Testis (tissue), 3 donors: Measurements from ENCODE around the gene ZKSCAN5. TPM values are rescaled to one million over a fixed set of nuclear protein-coding genes. Genes with fewer than 3 reads are reported as not detected.

ENCODE experiments used
- DNase-seq: peaks from one replicate; pipeline ENCODE4 v3.0.0-alpha.2; 2019
- H3K27ac ChIP-seq, 2 donors: fragments of 200-600 bp; sonication (generic); one replicate each; pipeline ENCODE4 v1.5.1; 2019
- H3K27me3 ChIP-seq: fragments of 200-600 bp; sonication (generic); one replicate; pipeline ENCODE4 v1.5.1; 2019
- H3K36me3 ChIP-seq: fragments of 200-600 bp; sonication (generic); one replicate; pipeline ENCODE4 v1.5.1; 2017; ENCODE audit warnings: low read depth; ENCODE audit errors: missing control alignments
- H3K4me1 ChIP-seq: fragments of 200-600 bp; sonication (generic); one replicate; pipeline ENCODE4 v1.5.1; 2019
- H3K4me3 ChIP-seq, 2 donors: fragments of 200-600 bp; sonication (generic); one replicate each; pipeline ENCODE4 v1.5.1; 2017 to 2019
- H3K9me3 ChIP-seq: fragments of 200-600 bp; sonication (generic); one replicate; pipeline ENCODE4 v1.5.1; 2017
- POLR2A ChIP-seq: fragments of 450-650 bp; IDR thresholded peaks from one replicate; pipeline ENCODE4 v1.6.1; 2017; ENCODE audit warnings: antibody characterized with exemption, mild to moderate bottlenecking, moderate library complexity
- WGBS, 2 donors: methylation state at CpG; one replicate each; pipeline ENCODE4 v1.1.5; 2018; 5-methylcytosine and 5-hydroxymethylcytosine counted together
- intact Hi-C: fragments of 100-400 bp; cut with DNase I; formaldehyde crosslinking; loops from one replicate; pipeline ENCODE4 v1.15.1; 2023; ENCODE audit warnings: low total_unique reads
- polyA plus RNA-seq: library from polyadenylated mRNA; stranded (reverse); fragments of 350-450 nt; fragmentation: Illumina TruSeq; extraction: RNeasy Lipid Tissue Mini Kit (QIAGEN cat#74804); gene quantifications from one replicate; pipeline ENCODE4 v1.2.3, GENCODE V29; 2014; ENCODE audit warnings: low read depth, low replicate concordance; ENCODE audit not compliant: insufficient read depth
- total RNA-seq, 2 donors: library from RNA; depleted of rRNA; stranded (reverse); fragments of >200 nt; gene quantifications; one replicate each; pipeline ENCODE4 v1.2.3, GENCODE V29; 2016
- TF ChIP-seq, protein P1 (sequence below), 3 experiments: fragments of 450-650 bp in 2 of 3; fragments of 200-600 bp in 1 of 3; sonication (generic) in 1 of 3; IDR thresholded peaks; one replicate each; pipeline ENCODE4 v1.5.1; 2016 to 2019; ENCODE audit warnings: antibody characterized with exemption in 3 of 3, mild to moderate bottlenecking in 2 of 3, moderate library complexity in 1 of 3

ZKSCAN5 gene
- total and polyA plus RNA-seq, 3 donors from 2014 or later: 19.9 to 24.9 (median 24.7) TPM

- intact Hi-C loops: no loop called here
- Histone ChIP-seq H3K27me3 (no peaks in the 10 kb centered on the region), H3K27ac (no peak overlapping the region), H3K4me3 (no peak overlapping the region), H3K36me3 (no peaks in the 10 kb centered on the region), H3K9me3 (no peaks in the 10 kb centered on the region), H3K4me1 (no peaks in the 10 kb centered on the region)
- 93 to 94% methylated on average over 2 of the region's 2 CpGs for WGBS, 2 donors
- DNase-seq: no peak
- TF ChIP-seq POLR2A: no peak
- TF ChIP-seq, protein P1, sequence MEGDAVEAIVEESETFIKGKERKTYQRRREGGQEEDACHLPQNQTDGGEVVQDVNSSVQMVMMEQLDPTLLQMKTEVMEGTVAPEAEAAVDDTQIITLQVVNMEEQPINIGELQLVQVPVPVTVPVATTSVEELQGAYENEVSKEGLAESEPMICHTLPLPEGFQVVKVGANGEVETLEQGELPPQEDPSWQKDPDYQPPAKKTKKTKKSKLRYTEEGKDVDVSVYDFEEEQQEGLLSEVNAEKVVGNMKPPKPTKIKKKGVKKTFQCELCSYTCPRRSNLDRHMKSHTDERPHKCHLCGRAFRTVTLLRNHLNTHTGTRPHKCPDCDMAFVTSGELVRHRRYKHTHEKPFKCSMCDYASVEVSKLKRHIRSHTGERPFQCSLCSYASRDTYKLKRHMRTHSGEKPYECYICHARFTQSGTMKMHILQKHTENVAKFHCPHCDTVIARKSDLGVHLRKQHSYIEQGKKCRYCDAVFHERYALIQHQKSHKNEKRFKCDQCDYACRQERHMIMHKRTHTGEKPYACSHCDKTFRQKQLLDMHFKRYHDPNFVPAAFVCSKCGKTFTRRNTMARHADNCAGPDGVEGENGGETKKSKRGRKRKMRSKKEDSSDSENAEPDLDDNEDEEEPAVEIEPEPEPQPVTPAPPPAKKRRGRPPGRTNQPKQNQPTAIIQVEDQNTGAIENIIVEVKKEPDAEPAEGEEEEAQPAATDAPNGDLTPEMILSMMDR (IDR thresholded peaks at IDR 0.05): no peak
Observed at GRCh38 chr7:99535667-99536066, 31.2 kb downstream of the ZKSCAN5 start.

DNA sequence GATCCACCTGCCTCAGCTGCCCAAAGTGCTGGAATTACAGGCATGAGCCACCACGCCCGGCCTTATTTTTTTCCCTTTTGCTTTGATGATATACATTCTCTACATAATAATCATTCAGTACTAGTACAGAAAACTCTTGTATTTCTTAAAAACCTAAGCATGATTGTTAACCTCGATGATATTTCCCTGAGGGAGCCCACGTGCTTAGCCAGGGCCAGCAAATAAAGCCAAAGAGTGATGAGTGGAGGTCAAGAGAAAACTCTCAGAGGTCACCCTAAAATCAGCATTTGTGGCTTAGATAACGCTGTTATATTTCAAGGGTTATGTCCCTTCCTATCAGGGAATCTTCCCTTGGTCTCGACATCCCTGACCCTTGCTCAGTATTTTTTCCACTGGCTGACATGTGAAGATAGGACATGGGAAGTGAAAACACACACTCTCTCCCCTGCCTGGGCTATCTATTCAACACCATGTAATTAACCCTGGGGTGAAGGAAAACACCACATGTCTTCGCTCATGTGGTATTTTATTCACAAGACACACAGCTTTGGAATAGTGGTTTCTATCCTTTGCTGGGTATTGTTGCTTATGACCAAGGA lies 34.9 kb downstream of the ZKSCAN5 start:
- Histone ChIP-seq H3K27ac (no peak overlapping the region), H3K4me1 (no peaks in the 10 kb centered on the region), H3K27me3 (no peaks in the 10 kb centered on the region), H3K4me3 (no peak overlapping the region), H3K36me3 (no peaks in the 10 kb centered on the region), H3K9me3 (no peaks in the 10 kb centered on the region)
- intact Hi-C loops: no loop called here
- TF ChIP-seq, protein P1 (IDR thresholded peaks at IDR 0.05): no peak
- TF ChIP-seq POLR2A: no peak
- no peak for DNase-seq
- 52 to 59% methylated on average over 7 of the region's 7 CpGs for WGBS, 2 donors

- no peaks in the 10 kb centered on the region for H3K36me3 ChIP-seq
- TF ChIP-seq POLR2A: no peak
- TF ChIP-seq, protein P1 (IDR thresholded peaks at IDR 0.05): no peak
- no peaks in the 10 kb centered on the region for H3K4me1 ChIP-seq
Observed at GRCh38 chr7:99540542-99540941, 36.1 kb downstream of the ZKSCAN5 start.

DNA sequence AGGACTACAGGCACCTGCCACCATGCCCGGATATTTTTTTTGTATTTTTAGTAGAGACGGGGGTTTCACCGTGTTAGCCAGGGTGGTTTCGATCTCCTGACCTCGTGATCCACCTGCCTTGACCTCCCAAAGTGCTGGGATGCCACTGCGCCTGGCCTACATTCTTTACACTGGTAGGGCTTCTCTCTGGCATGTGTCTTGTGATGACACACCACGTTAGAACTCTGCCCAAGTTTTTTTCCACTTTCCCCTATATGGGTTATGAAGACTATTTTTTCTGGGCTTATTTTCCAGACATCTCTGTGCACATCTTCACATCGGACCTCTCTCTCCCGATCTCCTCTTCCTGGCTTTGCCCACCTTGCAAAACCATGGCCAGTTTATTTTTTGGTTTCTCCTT lies 36.8 kb downstream of the ZKSCAN5 start:
- Histone ChIP-seq H3K9me3 (no peaks in the 10 kb centered on the region), H3K27ac (no peak overlapping the region), H3K27me3 (no peaks in the 10 kb centered on the region), H3K36me3 (no peaks in the 10 kb centered on the region), H3K4me1 (no peaks in the 10 kb centered on the region), H3K4me3 (no peak overlapping the region)
- intact Hi-C loops: no loop called here
- DNase-seq: no peak
- TF ChIP-seq, protein P1 (IDR thresholded peaks at IDR 0.05): no peak
- TF ChIP-seq POLR2A: no peak
- 85 to 91% methylated on average over 9 of the region's 9 CpGs for WGBS, 2 donors

More at GRCh38 chr7:99540542-99540941, 36.1 kb downstream of the ZKSCAN5 start:
- WGBS, 2 donors: 88 to 96% methylated on average over 5 of the region's 5 CpGs
- DNase-seq: no peak
- no peak overlapping the region for H3K27ac ChIP-seq
- H3K9me3 ChIP-seq: no peaks in the 10 kb centered on the region
- intact Hi-C loops: no loop called here
- no peak overlapping the region for H3K4me3 ChIP-seq
- no peaks in the 10 kb centered on the region for H3K27me3 ChIP-seq

- WGBS, 2 donors: 57 to 72% methylated on average over 15 to 34 of the region's 34 CpGs
- intact Hi-C loops: no loop called here
- DNase-seq: no peak
Observed at GRCh38 chr7:99543081-99543671, 38.7 kb downstream of the ZKSCAN5 start.

More at GRCh38 chr7:99543081-99543671, 38.7 kb downstream of the ZKSCAN5 start:
- Histone ChIP-seq H3K4me1 (no peaks in the 10 kb centered on the region), H3K9me3 (no peaks in the 10 kb centered on the region), H3K36me3 (no peaks in the 10 kb centered on the region), H3K27me3 (no peaks in the 10 kb centered on the region), H3K4me3 (peak overlapping the region in 1 of 2 donors; percentile 1), H3K27ac (no peak overlapping the region)
- TF ChIP-seq, protein P1 (IDR thresholded peaks at IDR 0.05): no peak
- TF ChIP-seq POLR2A: no peak
